KOPT-K1 (cell line): ENCODE data around the gene CTSF.
"Not testable (repeated sequence)": the region's sequence is repeated elsewhere in the genome, so short reads cannot be mapped to it uniquely, and the experiment has no call there.

Experiments used
- H3K27ac ChIP-seq: fragments of 200-600 bp; sonication (generic); 2 replicates; pipeline ENCODE4 v1.5.1; 2016; ENCODE audit warnings: antibody characterized with exemption, mild to moderate bottlenecking, low read depth, low read length; ENCODE audit not compliant: poor library complexity, severe bottlenecking
- H3K36me3 ChIP-seq: fragments of 200-600 bp; sonication (generic); 2 replicates; pipeline ENCODE4 v1.5.1; 2017; ENCODE audit warnings: antibody characterized with exemption, mild to moderate bottlenecking, low read length, moderate library complexity; ENCODE audit not compliant: insufficient read depth
- H3K9me3 ChIP-seq: fragments of 200-600 bp; sonication (generic); 2 replicates; pipeline ENCODE4 v1.5.1; 2017; ENCODE audit warnings: antibody characterized with exemption, low read length, mild to moderate bottlenecking; ENCODE audit not compliant: insufficient read depth, poor library complexity, severe bottlenecking

The CTSF gene

DNA sequence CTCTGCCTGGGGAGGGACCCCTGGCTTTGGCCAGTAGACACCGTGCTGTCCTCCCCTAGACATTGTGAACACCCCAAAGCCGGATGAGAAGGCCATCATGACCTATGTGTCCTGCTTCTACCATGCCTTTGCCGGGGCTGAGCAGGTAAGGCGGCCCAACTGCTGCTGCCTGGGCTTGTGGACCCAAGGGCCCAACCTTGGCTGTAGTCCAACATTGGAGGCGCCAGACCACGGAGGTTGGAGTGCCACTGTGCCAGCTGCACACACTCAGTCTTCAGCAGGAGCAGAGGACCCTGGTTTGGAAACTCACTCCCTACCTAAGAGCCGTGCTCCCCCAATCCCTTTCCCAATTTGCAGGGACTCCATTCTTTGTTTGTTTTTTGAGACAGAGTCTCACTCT is 12.3 kb downstream of the CTSF start:
- no peak overlapping the region for H3K27ac ChIP-seq
- H3K9me3 ChIP-seq, result no peaks in the 10 kb centered on the region
- H3K36me3 ChIP-seq, result no peaks in the 10 kb centered on the region

DNA sequence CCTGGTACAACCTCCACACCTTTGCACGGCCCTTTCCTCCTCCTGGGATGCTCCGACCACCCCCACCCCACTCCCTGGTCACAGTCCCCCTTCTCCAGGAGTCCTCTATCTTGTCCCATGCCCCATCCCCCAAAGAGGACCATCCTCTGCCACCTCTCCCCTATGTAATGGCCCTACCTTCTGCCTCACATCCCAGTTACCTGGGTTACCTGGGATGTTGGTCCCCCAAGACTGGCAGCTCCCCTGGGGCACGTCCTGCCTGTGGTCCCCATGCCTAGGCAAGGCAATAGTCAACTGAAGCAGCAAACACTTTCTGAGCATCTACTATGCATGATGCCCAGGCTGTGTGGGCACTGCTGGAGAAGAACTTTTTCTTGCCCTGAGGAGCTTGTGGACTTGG is 13.0 kb downstream of the CTSF start:
- Histone ChIP-seq H3K9me3 (no peaks in the 10 kb centered on the region), H3K36me3 (no peaks in the 10 kb centered on the region), H3K27ac (no peak overlapping the region)

DNA sequence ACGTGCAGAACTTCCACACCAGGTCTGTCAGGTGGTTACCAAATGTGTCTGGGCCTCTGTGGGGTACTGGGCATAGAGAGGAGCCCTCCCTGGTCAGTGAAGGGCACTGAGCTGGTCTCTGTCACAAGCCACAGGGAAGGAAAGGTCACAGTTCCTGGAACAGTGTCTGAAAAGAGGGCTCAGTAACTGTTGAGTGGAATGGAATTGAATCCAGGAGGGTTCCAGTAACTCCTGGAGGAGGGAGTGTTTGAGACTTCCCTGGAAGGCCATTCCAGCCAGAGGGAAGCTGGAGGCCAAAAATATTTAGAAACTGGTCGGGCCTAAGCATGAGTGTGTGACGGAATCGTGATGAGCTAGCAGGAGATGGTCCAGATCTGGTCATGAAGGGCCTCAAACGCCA is 13.8 kb downstream of the CTSF start:
- Histone ChIP-seq H3K27ac (no peak overlapping the region), H3K36me3 (no peaks in the 10 kb centered on the region)

DNA sequence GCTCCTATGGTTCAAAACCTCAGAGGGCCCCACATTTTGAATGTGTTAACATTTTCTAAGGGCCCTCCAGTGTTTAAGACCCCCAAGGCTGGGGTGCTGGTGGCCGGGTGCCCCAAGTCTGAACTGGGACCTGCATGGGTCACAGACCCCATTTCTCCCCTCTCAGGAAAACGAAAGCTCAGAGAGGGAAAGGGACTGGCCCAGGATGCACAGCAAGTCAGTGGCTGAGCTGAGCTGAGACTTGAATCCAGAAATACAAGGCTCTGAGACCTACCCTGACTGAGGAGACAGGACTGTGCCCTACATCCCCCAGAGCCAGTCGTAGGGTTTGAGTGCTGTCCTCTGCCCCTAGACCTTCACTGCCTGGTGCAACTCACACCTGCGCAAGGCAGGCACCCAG is 17.5 kb downstream of the CTSF start:
- H3K27ac ChIP-seq, result no peak overlapping the region
- H3K36me3 ChIP-seq, result no peaks in the 10 kb centered on the region
- no peaks in the 10 kb centered on the region for H3K9me3 ChIP-seq

More for the DNA sequence above, 13.8 kb downstream of the CTSF start:
- no peaks in the 10 kb centered on the region for H3K9me3 ChIP-seq

DNA sequence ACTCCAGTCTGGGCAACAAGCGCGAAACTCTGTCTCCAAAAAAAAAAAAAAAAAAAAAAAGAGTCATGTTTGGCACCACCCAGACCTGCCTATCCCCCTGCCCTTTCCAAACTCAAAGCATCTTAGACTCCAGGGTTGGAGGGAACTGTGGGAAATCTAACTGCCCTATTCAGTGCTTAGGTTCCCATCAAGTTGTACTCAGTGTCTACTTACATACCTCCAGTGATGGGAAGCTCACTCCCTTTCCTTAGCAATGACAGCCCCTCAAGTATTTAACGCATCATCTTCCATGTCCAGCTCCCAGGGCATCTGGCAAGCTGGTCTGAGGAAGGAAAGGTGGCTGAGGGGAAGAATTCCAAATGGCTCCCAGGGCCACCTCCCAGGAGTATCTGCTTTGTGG is 18.7 kb downstream of the CTSF start:
- Histone ChIP-seq H3K27ac (no peak overlapping the region), H3K9me3 (no peaks in the 10 kb centered on the region), H3K36me3 (no peaks in the 10 kb centered on the region)

DNA sequence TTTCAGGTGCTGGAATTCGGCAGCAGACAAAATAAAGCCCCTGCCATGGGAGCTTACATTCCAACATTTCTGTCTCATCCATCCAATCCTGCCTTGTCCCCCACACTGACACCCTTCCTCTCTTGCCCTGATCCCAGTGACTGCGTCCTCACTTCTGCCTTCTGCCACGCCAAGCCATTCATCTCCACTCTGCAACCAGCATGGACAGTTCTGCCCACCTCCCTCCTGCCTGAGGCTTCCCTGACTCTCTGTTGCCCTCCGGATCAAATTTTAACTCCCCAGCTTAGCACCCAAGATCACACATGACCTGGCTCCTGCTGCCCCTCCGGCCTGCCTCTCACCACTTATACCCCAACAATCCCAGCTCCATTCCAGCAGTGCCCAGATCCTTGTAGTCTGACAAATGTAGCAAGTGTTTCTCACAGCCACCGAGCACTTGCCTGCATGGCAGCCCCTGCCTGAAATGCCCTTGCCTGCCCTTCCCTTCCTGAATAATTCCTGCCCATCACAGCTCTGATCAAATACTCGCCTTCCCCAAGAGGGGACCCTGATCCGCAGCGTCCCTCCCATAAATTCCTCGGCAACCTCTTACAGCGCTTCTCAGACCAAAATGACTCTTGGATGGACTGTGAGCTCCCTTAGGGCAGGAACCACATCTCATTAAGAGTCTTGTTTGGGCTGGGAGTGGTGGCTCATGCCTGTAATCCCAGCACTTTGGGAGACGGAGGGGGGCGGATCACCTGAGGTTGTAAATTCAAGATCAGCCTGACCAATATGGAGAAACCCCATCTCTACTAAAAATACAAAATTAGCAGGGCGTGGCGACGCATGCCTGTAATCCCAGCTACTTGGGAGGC is 19.4 kb downstream of the CTSF start:
- Histone ChIP-seq H3K9me3 (no peaks in the 10 kb centered on the region), H3K27ac (no peak overlapping the region), H3K36me3 (no peaks in the 10 kb centered on the region)

DNA sequence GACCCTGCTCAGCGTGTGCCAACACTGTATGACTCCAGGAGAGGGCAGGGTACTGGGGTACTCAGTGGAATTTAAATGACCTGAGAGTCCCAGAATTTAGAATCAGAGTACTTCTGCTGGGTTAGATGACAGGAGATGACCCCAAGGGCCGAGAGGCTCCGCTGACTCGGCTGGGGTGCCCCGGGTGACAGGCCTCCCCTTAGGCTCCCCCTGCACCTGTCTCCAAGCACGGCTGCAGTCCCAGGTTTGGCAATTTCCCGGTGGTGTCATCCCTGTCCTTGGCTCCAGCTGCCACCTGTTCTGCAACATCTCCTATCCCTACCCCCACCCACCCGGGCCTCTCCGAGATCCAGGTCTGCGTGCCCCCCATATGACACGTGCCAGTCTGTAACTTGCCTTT is 20.4 kb downstream of the CTSF start:
- Histone ChIP-seq H3K9me3 (no peaks in the 10 kb centered on the region), H3K36me3 (0 out of 2 replicates have a peak, but pooled peaks cover 2% of the 10 kb centered on the region)

DNA sequence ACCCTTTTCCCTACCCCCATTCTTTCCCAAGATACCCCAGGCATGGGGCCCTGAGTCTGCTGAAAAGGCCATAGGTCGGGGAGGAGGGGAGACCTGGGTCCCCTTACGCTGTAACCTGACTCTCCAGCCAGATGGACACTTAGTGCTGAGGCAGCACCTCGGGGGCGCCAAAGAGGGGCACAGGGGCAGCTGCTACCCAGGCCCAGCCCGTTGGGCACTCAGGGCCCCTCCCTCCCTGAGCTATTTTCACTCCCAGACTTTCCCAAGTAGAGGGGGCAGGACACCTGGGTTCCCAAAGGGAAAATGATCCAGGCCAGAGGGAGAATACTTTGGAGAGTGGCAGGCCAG is 20.8 kb downstream of the CTSF start:
- Histone ChIP-seq H3K27ac (no peak overlapping the region), H3K9me3 (no peaks in the 10 kb centered on the region), H3K36me3 (0 out of 2 replicates have a peak, but pooled peaks cover 6% of the 10 kb centered on the region)

More for the DNA sequence above, 20.4 kb downstream of the CTSF start:
- H3K27ac ChIP-seq, result no peak overlapping the region

DNA sequence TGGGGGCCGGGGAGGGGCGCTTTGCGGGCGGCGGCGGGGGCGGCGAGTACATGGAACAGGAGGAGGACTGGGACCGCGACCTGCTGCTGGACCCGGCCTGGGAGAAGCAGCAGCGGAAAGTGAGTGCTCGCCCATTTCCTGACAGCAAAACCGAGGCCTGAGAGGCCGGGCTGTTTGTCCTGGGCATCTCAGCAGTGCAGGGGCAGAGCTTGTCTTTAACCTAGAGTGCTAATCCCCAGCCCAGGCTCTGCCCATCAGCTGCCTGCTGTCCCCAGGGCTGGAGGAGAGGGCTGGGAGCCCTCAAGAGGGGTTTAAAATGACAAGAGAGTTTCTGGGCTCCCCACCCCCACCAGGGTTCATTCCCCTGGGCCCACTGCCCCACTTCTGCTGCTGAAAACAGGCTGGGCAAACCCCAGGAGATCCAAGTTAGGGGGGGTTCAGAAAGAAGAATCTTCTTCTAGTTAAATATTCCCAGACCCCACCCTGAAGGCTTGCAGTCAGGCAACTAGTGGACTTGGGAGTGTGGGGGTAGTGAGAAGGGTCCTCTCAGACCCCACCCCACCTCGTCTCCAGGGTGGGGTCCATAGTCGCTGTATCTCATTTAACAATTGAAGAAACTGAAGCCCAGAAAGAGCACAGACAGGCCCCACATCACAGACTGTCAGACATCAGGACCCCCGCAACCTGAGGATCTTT is 21.3 kb downstream of the CTSF start:
- H3K27ac ChIP-seq, result no peak overlapping the region
- H3K9me3 ChIP-seq, result no peaks in the 10 kb centered on the region
- peaks cover 11% of the 10 kb centered on the region; the same call in 1 of the 2 replicates for H3K36me3 ChIP-seq

DNA sequence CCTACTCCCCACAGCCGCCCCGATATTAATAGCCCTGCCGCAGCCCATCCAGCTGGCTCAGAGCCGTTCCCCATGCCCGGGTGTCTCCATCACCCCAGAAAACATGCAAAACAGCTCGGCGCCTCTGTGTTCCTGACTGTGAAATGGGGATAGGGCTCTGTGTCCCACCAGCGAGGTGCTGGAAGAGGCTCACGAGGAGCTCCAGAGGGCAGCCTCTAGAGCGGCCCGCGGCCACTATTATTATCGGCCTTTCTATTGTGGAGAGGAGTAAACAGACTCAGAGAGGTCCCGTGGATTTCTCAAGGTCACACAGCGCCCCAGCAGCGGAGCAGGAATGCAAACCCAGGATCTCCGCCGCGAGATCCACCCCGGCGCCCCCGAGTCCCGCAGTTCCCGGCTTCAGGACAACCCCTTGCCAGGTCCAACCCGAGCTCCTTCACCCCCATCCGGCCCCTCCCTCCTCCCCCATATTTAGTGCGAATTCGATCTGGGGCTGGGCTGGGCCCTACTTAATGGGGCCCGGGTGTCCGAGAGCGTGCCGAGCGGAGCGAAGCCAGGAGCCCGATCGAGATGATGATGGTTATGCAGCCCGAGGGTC is 21.9 kb downstream of the CTSF start, which contains the start of gene ACTN3:
TSS of gene ACTN3 (plus strand) at position 536 of the 598 bp plus-strand sequence. CDS start at position 571, 35 bp downstream.
- Histone ChIP-seq H3K36me3 (peaks cover 17% of the 10 kb centered on the region; the same call in 1 of the 2 replicates), H3K27ac (peak within 1 kb of the TSS; percentile 75)

DNA sequence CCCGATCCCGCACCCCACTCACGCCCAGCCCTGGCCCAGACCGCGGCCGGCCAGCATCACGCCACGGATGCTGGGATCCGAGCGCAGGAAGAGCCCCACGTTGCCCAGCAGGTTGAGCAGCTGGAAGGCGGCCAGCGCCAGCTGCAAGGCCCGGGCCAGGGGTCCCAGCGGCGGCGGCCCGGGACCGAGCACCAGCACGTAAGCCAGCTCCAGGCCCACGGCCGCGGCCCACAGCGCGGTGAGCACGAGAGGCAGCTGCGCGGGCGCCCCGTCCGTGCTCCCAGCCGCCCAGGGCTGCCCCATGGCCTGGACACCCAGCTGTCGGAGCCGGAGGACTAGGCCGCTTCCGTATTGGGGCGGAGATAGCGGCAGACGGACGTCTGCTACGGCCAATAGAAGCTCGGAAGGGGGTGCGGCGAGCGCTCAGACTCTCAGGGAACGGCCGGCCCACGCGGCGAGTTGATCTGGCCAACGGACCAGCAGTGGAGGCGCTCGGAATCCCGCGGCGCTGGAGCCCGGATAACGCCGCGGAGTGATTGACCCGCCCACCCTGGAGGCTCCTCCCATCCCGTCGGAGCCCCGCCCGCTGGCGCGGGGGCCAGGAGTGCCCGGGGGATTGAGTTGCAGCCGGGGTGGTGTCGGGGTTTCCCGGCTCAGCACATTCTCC is 22.6 kb downstream of the CTSF start, which contains the start of gene ZDHHC24:
TSS of gene ZDHHC24 (minus strand) at position 348 of the 667 bp plus-strand sequence. CDS start at position 303, 45 bp downstream.
- Histone ChIP-seq H3K27ac (peak within 1 kb of the TSS; percentile 75), H3K36me3 (peaks cover 21% of the 10 kb centered on the region; the same call in 1 of the 2 replicates), H3K9me3 (no peaks in the 10 kb centered on the region)

More for the DNA sequence above, 21.9 kb downstream of the CTSF start, which contains the start of gene ACTN3:
- no peaks in the 10 kb centered on the region for H3K9me3 ChIP-seq

DNA sequence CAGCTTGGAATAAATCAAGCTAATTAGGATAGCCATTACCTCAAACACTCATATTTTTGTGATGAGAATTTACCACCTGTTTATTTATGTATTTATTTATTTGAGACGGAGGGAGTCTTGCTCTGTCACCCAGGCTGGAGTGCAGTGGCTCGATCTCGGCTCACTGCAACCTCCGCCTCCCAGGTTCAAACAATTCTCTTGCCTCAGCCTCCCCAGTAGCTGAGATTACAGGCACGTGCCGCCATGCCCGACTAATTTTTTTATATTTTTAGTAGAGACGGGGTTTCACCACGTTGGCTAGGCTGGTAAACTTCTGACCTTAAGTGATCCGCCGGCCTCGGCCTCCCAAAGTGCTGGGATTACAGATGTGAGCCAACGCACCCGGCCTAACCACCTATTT is 23.5 kb downstream of the CTSF start:
- H3K27ac ChIP-seq, result peak overlapping the region; percentile 75
- H3K36me3 ChIP-seq, result peaks cover 26% of the 10 kb centered on the region; the same call in 1 of the 2 replicates
- H3K9me3 ChIP-seq, result not testable (repeated sequence)

DNA sequence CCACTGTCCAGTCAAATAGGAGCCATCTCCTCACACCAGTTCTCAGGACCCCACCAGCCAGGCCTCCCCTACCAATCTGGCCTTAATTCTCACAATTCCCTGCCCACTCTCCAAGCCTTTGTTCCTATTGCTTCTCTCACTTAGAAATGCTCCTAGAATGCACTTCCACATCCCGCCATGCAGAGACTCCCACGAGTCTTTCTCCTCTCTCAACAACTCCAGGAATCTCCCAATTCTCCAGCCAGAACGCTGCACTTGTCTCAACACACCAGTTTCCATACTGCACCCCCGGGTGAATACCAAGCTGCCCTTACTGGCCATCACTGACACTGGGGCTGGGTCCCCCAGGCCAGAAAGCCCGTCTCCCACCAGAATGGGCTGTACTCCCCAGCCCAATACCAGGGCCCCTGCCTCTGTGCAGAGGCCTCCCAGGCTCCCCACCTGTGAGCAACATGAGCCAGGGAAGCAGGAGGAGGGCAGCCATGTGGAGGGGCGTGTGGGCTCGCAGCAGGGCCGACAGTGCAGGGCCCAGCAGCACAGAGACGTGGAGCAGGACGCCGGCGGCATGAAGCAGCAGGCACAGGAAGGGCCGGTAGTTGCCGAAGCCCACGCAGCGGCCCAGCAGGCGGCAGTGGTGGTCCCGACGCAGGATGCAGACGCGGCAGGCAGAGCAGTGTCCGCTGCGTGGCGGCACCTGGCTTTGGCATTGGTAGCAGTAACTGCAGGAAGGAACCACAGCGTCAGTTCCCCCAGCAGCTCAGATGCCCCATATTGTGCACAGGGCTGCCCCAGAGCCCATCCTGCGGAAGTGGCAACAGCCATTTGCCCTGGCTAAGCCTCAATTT is 24.9 kb downstream of the CTSF start:
- Histone ChIP-seq H3K27ac (peak overlapping the region; percentile 75), H3K36me3 (peaks cover 40% of the 10 kb centered on the region), H3K9me3 (no peaks in the 10 kb centered on the region)

DNA sequence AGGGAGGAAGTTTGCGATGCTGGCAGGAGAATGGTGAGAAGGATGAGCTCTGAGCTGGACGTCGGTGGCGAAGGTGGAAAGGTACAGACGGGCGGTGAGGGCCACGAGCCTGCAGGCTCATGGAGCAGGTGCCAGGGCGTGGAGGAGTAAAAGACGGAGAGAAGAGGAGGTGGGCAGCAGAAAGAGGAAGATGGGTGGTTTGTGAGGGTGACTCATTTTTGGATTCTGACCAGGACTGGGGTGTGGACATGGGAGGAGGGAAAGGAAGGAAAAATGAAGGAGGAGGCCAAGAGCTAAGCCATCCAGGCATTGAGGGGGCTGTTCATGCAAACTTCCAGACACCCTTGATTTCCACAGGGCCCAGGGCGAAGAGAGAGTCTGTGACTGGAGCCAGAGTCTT is 26.0 kb downstream of the CTSF start:
- Histone ChIP-seq H3K36me3 (peaks cover 42% of the 10 kb centered on the region), H3K9me3 (no peaks in the 10 kb centered on the region), H3K27ac (no peak overlapping the region)
